Activated CD4-positive, CD25-positive, alpha-beta regulatory T cell treated with anti-CD3 and anti-CD28 coated beads, Interleukin-2, amount 50 U/mL, for 72 hours (primary cell): Measurements from ENCODE around the gene EIF3C.
"Not testable (repeated sequence)": the region's sequence is repeated elsewhere in the genome, so short reads cannot be mapped to it uniquely, and the experiment has no call there.

ENCODE experiments used
- DNase-seq: peaks from one replicate; pipeline ENCODE4 v3.0.0; 2021

The EIF3C gene

GRCh38 chr16:28711220-28712083 lies at the start of gene EIF3C:
TSS of gene EIF3C (plus strand) at chr16:28711464. CDS start at chr16:28711687, 223 bp downstream.
- not testable (repeated sequence) for DNase-seq

- not testable (repeated sequence) for DNase-seq
Measured at GRCh38 chr16:28666264-28666663, 45.0 kb upstream of the EIF3C start.

- DNase-seq, result not testable (repeated sequence)
Measured at GRCh38 chr16:28667480-28667879, 43.8 kb upstream of the EIF3C start.

DNA sequence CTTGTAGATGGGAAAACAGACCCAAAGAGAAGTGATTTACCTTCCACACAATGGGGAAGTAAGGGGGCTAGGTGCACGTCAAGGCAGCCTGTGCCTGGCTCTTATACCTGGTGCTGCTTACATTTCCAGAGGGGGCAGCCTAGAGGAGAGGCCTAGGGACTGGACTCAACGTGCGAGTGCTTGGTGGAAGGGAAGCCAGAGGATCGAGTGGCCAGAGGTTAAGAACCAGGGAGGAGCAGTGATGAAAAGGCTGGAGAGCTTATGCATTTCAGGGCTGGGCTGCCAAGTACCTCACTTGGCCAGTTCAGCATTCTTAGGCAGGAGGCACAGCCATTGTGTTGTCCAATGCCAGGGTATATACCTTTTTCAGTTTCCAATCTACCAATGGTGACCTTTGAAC lies 43.1 kb upstream of the EIF3C start:
- not testable (repeated sequence) for DNase-seq

- DNase-seq, result not testable (repeated sequence)
Measured at GRCh38 chr16:28688327-28688952, 22.8 kb upstream of the EIF3C start.

DNA sequence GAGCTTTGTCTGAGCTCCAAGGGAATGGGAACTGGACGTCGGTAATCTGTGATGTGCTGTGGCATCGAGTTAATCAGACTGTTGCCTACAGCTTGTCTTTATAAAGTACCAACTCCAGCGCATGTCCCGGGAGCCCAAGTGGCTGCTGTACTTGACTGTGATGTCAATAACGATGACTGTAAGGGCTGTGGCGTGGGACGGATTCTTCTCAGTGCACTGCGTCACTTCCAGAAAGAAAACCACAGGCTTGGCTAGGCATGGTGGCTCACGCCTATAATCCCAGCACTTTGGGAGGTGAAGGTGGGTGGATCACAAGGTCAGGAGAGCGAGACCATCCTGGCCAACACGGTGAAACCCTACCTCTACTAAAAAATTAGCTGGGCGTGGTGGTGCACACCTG lies 21.8 kb upstream of the EIF3C start:
- DNase-seq, result not testable (repeated sequence)

- DNase-seq, result not testable (repeated sequence)
Measured at GRCh38 chr16:28691722-28692121, 19.5 kb upstream of the EIF3C start.

GRCh38 chr16:28693257-28693950 lies 17.9 kb upstream of the EIF3C start:
- DNase-seq, result not testable (repeated sequence)

DNA sequence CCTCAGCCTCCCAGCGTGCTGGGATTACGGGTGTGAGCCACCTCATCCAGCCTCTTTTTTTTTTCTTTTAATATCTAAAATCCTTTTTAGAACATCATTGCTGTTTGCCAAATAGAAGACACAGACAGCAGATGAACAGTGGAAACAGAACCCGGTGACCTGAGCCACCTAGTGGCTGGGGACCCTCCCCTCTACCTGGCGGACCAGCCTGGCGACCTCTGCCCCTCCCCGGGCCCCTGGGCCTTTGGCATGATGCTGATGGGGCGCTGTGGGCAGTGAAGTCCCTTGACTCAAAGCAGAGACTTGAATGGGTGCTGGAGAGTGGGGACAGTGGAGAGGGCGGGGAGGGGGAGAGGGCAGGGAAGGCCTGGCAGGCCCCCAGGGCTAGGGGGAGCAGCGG lies 11.5 kb upstream of the EIF3C start:
- not testable (repeated sequence) for DNase-seq

DNA sequence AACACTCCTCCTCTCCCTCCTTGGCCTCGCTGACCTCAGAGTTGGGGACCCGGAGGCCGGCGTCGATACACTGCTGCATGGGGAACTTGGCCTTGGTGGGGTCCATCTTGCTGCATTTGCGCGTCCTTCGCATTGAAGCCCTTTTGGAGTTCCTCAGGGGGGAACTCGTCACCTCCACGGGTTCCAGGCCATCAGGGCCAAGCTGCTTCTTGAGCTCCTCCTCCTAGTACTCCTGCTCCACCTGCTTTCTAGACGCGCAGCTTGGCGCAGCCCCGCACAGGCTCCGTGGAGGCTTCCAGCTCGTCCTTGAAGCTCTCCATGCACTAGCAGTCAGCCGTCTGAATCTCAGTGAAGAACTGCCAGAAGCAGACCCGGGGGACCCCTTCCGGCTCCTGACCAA lies 10.9 kb upstream of the EIF3C start:
- not testable (repeated sequence) for DNase-seq

GRCh38 chr16:28701384-28701783 lies 9.9 kb upstream of the EIF3C start:
- DNase-seq, result not testable (repeated sequence)

- DNase-seq, result not testable (repeated sequence)
Measured at GRCh38 chr16:28704246-28704645, 7.0 kb upstream of the EIF3C start.

- not testable (repeated sequence) for DNase-seq
Measured at GRCh38 chr16:28722852-28723650, 11.8 kb downstream of the EIF3C start.

DNA sequence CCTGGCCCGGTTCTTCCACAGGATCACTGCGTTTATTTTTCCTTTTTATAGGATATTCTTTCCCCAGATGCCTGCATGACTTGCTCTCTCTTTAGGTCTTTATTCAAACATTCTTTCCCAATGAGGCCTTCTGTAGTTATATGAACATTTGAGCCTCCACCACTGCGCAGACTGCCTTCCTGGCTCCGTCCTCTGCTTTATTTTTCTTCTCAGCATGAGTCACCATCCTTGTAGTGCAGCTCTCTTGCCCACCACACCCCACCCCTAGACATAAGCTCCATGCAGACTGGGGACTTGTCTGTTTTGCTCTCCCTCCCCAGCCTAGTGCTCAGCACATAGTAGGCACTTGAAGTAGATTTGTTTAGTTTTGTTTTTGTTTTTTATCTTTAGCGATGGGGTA lies 20.0 kb downstream of the EIF3C start:
- not testable (repeated sequence) for DNase-seq

DNA sequence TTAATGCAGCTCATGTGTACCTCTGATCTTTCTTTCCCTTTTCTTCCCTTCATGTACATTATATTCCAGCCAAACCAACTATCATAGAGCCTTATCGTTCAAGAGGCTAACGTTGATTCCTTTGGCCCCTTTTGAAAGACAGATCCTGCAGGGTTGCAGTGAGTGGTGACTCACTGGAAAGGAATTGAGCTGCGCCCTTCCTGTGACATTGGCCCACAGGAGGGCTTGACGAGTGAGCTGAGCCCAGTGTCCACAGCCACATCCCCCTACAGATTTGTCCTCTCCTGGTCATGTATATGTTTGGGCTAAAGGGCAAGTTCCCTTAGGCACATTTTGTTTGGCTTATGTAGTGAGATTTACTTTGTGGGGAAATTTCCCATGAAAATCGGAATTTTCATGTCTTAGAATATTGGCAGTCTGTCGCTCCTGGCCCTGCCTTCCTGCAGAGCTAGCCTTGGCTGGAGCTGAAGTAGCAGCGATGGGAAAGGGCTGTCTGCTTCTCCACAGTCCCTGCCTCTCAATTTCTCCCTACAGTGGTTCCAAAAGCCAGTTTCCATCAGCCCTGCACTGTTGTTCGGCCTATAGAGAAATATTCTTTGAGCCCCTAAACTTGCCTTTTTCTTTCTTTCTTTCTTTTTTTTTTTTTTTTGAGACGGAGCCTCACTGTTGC lies 21.3 kb downstream of the EIF3C start:
- not testable (repeated sequence) for DNase-seq

GRCh38 chr16:28739787-28740186 lies 28.5 kb downstream of the EIF3C start:
- not testable (repeated sequence) for DNase-seq

GRCh38 chr16:28740631-28741030 lies 29.4 kb downstream of the EIF3C start:
- not testable (repeated sequence) for DNase-seq

- not testable (repeated sequence) for DNase-seq
Measured at GRCh38 chr16:28741295-28741694, 30.0 kb downstream of the EIF3C start.

DNA sequence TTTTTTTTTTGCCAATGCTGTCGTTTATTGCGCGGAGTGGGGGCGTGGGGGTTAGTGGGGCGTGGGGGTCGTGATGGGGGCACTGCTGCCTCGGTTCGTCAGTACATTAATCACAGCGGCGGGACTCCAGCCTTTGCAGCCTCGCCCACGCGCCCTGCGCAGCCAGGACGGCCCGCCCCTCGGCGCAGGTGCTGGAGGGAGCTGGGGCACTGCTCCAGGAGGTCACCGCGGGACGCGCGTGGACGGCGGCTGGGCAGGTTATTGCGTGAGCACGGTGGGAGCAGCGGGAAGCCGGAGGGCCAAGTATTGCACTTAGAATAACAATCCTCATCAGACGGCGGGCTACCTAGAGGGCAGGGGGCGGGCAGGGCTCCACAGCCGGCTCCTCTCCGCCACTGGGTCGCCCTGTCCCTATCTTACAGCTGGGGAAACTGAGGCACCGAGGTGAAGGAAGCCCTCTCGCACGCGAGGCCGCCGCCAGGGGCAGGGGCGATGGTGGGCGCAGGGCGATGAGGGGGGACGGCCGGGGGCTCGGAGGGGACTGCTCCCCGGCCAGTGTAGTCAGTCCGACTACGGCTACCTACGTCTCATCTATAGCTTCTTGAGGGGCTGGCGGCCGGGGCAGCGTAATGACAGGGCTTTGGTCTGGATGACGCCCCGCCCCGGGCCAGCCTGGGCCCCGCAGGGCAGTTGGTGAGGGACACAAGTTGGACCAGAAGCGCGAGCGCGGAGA lies 35.5 kb downstream of the EIF3C start:
- DNase-seq, result not testable (repeated sequence)

GRCh38 chr16:28749997-28750465 lies 38.8 kb downstream of the EIF3C start:
- DNase-seq, result peak; percentile 46

DNA sequence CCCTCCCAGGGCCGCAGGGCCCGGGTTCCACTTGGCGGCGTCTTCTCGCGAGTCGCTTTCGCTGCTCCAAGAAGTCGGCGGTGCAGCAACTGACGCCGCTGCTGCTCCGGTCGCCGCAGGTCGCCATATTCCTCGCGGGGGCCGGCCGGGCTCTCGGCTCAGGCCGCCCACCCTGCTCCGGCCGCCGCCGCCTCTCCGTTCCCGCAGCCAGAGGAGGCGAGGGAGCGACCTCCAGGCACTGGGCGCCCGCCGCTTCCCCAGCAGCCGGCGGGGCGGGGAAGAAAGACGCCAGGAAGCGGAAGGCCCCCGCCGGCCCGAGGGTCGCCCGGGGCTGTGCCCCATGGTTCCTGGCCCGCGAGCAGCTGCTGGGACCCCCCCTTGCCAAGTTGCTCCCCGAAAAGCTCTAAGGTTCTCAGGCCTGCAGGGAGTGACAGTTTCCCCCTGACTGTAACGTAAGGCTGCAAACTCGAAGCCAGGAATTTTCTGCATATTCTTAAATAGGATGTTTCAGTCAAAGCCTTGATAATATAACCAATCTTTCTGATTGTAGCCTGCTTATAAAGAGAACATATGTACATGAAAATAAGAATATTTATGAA lies 39.3 kb downstream of the EIF3C start:
- DNase-seq, result not testable (repeated sequence)
